ENCODE results near the gene FBN2.

- TF ChIP-seq CTCF (IDR thresholded peaks at IDR 0.05) (no peak), POLR2A (IDR thresholded peaks at IDR 0.05) (no peak)
Observed at GRCh38 chr5:128343168-128343567, 194.9 kb downstream of the FBN2 start.

Data from lower leg skin (tissue), 3 donors.